GM19025 (cell line): ENCODE measurements around the gene CACNA1E.
"Not testable (repeated sequence)": the region's sequence is repeated elsewhere in the genome, so short reads cannot be mapped to it uniquely, and the experiment has no call there.

Experiments
- ATAC-seq: cut with Tn5 transposase; IDR thresholded peaks from one replicate; pipeline ENCODE4 v1.9.1; 2021; ENCODE audit warnings: mild to moderate bottlenecking, low read depth, moderate library complexity; ENCODE audit not compliant: unreplicated experiment

The CACNA1E gene

DNA sequence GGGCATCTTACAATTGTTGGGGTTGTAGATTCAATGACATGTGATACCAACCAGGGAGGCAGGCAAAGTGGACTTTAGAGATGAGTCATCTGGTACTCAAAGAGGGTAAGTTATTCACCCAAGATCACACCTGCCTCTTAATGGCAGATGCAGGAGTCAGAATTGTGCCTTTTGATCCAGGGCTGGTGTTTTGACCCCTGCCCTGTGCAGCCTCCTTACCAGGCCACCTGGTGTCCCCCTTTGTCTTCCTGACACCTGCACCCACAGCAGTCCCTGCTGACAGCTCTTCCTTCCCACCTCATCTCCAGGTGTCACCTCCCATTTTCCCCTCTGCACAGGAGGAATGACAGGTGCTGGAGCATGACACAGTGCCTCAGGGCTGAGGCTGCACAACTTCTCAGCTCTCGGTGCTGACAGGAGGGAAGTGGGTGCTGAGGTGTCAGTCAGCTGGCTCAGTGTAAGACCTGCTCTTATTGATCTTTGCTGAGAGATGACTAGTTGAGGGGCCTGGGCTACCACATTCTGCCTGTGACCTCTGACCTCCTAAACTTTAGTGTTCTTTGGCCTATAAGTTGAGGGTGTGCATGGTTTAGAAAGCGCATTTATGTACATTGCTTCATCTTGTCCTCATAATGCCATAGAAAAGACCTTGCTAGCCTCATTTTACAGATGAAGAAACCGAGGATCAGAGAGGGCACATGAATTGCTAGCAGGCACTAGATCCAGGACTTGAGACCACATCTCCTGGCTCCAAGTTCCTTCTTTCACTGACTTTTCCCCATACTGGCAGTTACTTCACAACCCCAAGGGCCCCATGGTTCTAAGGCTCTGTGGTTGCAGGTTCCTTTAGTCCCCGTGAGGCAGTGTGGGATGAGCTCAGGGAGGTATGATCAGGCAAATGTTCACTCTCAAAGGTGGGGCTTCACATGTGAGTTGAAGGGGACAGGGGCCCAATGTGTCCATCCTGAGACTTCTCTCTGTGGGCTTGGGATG lies 31.3 kb downstream of the CACNA1E start:
- ATAC-seq: peak; percentile 79

DNA sequence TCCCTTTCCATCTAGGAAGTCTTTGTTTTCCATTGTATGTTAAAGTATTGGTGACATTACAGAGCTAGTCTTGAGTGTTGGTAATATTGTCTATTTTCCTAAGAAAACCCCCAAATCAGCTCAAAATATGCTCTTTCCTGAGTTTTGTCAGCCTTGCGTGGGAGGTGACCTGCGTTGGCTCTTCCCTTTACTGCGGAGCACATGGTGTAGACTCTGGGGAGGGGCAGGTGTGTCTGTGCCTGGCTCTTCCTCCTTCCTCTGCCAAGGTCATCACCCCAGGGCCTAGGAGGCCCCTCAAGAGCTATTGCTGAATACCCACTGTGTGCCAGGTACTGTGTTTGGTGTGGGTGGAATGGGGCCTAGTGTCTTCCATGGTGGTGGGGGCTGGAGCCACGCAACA lies 33.4 kb downstream of the CACNA1E start:
- ATAC-seq: no peak

DNA sequence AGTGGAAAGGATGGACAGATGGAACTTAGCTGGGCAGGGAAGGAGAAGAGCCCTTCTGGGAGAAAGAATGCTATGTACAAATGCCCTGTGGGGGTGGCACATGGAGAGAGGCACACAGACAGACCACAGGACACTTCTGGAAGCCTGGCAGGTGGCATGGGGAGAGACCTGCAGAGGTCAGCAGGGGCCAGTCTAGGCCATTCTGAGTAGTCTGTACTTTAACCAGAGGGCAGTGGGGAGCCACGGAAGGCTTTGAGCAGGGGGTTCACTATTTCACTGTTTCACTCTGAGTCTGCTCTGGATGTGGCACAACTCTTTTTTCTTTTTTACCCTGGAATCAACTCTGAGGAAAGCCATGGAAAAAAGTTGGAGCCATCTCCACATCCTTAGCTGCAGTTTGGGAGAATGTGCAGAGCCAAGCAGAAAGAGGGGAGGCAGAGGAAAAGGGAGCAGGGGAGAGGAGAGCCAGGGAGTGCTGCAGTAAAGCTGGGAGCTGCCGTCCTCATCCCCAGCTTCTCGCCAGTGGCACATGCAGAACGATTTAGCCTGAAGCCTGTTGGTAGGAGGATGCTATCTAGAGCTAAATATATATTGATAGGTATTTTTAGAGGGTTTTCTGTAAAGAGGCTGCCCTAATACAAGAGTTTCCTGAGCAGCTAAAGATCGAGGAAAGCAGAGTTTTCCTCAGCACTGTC lies 34.0 kb downstream of the CACNA1E start:
- no peak for ATAC-seq

DNA sequence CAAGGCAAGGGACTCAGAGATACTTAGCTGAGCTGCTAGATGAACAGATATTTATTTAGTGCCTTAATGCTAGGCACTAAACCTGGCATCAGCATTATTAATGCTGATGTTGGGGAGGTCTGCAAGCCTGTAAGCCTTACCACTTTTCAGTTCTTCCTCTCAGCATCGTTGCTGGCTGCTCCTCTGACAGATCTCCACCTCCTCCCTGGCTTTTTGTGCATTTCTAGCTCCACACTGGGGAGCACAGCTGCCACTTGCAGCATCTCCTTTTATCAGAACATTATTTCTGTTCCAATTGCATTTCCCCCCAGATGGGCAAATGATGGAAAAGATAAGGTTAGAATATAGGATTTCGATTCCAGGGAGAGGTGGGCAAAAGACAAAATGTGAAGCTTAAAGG lies 34.8 kb downstream of the CACNA1E start:
- no peak for ATAC-seq

DNA sequence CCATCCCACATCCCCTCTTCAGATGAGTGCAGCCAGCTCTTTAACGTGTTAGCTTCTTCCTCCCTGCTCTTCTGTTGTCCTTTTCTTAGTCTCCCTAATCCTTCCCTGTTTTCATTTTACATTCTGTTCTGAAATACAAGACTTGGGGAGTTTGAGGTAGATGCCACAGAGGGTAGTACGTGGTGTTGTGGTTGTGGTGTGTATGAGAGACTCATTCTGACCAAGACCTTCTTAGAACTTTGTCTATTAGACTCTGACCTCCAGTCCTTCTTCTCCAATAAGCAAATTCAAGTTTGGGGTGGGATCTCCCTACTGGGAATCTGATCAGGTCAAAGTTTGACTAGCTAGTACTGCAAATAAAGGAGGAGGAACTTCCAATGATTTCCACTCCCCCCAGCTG lies 39.5 kb downstream of the CACNA1E start:
- no peak for ATAC-seq

DNA sequence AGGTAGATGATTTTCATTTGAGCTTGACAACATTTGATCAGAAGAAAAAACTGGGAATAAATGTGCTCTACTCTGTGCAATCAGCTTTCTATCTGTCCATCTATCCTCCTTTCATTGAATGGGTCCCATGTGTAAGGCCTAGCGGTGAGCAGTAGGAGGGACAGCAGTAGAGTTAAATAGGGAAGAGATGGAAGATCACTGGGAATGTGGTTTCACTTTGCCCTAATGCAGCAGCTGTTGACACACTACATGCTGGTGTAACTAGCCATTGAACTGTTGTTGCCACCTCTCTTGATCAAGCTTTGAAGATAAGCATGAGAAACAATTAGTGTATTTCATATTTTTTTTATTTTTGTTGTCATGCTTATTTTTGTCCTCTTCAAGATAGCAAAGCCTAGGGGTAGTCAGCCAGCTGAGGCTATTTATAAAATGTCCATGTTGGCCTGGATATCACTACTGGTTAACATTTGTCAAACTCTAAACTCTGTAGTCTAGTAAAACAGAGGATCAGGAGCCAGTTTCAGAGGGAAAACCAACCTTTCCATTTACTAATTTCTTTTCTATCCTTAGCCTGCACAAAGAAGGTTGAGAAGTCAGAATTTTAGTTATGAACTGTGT lies 41.9 kb downstream of the CACNA1E start:
- ATAC-seq: no peak

DNA sequence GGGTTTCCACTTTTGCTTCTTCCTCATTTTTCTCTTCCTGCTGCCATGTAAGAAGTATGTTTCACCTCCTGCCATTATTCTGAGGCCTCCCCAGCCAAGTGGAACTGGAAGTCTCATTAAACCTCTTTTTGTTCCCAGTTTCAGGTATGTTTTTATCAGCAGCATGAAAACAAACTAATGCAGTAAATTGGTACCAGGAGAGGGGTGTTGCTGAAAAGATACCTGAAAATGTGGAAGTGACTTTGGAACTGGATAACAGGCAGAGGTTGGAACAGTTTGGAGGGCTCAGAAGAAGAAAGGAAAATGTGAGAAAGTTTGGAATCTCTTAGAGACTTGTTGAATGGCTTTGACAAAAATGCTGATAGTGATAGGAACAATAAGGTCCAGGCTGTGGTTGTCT lies 44.9 kb downstream of the CACNA1E start:
- not testable (repeated sequence) for ATAC-seq

DNA sequence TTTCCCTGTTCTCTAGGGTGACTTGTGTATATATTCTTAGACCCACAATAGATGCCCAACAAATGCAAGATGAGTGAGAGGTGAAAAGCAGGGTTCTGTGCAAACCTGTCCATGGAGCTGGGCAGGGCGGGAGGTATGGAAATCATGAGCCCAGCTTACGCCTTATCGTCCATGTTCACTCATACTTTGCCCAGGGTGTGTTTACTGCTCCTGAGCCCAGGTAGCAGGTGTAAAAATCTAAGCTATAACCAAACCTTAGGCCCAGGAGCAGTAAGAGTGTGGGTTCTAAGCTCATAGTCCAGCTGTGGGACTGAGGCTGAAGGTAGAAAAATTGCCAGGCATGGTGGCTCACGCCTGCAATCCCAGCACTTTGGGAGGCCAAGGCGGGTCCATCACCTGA lies 48.1 kb downstream of the CACNA1E start:
- ATAC-seq: no peak

DNA sequence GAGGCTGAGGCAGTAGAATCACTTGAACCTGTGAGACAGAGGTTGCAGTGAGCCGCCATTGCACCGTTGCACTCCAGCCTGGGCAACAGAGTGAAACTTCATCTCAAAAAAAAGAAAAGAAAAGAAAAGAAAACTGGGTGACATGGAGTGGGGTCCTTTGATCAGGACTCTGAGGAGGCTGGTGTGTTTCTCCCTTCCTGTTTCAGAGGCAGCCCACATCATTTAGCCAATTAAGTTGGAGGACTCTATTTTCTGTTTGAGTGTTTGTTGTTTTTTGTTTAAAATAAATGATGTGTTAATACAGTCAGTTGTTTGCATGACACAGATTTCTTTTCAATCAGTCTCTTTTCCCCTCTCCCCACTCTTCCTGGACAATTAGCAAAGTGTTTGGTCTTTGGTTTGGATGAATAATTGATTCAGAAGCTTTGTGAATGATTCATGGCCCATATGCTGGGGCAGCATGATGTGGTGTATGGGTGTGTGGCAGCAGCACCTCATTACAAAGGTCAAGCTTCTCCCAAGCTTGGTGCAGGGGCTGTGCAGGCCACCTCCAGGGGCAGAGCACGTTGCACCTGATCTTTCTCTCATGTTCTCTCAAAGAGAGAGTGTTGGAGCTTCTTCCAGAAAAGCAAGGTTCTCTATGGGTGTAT lies 48.8 kb downstream of the CACNA1E start:
- no peak for ATAC-seq

DNA sequence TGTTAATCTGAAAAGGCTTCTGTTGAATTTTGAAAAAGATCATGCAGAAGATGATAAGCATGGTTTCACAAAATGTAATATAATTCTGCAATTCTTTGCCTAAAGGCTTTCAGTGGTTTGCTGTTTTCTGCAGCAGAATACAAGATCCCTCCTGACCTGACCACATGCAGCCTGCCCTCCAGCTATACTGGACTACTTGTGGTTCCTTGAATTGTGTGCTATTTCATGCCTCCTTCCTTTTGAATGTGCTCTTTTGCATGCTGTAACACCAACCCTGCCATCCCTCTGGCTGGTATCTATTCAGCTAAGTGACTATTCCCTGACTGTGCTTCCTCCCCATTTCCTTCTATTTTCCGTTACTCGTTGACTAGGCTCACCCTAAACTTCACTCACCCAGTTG lies 55.5 kb downstream of the CACNA1E start:
- no peak for ATAC-seq

DNA sequence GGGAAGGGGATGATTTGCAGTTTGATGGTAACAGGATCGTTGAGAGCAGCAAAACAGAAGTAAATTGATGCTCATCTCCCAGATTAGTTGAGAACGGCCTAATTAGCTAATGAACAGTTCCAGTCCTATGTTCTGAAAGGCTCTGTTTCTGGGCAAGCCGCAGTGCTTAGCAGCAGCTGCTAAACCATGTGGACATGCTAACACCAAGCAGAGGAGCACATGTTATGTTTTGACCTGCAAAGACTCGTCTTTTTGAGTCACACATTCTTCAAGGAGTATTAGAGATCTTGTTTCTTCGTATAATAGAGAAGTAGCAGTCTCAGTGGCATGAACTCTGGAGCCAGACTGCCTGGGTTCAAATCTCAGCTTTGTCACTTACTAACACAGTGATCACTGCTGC lies 58.1 kb downstream of the CACNA1E start:
- no peak for ATAC-seq

DNA sequence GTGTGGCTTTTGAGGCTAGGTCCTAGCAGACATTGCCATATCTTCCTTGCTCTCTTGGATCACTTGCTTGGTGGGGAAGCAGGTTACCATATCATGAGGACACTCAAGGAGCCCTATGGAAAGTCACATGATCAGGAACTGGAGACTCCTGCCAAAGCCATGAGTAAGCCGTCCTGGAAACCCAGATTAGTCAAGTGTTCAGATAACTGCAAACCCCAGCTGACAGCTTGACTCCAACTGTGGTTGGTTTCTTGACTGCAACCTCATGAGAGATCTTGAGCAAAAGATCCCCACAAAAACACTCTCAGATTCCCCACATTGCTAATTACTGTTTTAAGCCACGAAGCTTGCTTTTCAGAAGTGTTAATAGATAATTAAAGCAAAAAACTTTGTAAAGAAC lies 58.6 kb downstream of the CACNA1E start:
- no peak for ATAC-seq

DNA sequence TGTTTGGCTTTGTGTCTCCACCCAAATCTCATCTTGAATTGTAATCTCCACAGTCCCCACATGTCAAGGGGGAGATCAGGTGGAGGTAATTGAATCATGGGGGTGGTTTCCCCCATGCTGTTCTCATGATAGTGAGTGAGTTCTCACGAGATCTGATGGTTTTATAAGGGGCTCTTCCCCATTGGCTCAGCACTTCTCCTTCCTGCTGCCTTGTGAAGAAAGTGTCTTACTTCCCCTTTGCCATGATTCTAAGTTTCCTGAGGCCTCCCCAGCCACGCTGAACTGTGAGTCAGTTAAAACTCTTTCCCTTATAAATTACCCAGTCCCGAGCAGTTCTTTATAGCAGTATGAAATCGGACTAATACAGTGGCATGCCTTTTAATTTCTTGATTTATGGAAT lies 59.1 kb downstream of the CACNA1E start:
- not testable (repeated sequence) for ATAC-seq

DNA sequence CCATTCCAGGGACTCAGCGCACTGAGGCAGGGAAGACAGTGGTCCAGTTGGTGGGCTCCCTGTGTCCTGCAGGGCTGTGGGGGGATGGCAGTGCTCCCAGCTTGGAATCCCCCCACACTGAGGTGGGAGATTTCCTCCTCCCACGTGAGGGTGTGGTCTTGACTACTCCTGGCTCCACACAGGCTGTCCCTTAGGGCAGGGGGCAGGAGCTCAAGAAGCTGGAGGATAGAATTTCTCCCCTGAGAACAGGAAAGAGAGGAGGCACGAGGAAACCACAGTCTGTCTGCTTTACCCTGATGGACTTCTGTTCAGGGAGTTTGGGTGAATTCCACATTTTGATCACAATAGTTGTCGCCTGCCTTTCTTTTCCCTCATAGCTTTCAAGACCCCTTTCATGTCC lies 62.1 kb downstream of the CACNA1E start:
- no peak for ATAC-seq

DNA sequence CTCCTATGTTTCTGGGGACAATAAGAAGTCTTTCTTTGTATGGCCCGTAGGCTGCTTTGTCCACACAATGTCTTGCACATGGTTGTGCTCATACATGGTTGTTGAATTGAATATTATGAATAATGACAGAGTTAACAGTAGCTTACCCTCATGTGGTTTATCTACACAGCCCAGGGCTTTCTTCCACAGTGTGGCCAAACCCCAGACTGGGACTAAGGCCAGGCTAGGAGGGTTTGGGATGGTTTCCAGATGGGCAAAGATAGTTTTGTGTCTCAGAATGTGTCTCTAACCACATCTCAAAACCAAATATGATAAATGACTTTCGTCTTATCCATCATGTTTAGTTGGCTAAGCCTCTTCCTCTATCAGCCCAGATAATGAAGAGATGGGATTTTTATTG lies 65.2 kb downstream of the CACNA1E start:
- ATAC-seq: no peak

DNA sequence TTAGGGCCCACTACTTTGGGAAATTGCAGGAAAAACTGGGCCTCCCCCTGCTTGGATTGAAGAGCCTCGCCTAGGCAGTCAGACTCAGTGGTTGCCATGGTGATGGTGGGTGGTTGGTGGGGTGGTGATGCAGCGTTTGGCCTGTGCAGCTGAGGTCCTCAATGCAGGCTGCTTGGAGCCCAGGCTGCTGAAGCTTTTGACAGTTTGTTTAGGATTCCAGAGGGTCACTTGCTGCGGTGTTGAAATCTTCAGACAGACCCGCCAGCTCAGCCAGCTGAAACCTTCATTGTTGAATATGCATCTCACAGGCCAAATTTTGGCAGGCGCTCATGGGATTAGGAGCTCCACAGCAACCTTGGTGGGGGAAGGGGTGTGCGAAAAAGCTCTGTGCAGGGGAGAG lies 67.9 kb downstream of the CACNA1E start:
- no peak for ATAC-seq

DNA sequence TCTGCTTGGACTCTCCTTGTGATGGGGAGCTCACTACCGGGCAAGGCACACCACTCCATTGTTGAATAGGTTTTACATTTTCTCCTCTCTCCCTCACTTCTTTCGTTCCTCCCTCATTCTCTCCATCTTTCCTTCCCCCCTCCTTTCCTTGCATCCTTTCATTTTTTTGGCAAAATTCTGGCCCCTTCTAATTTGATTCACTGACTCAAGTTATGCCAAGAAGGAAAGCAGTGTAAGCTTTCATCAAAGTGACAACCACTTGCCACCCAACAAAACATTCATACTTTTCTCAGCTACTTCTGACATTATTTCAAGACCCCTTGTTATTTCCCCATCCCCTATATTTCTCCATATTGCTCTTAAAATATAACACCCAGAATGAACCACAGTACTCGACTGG lies 68.4 kb downstream of the CACNA1E start:
- ATAC-seq: no peak

DNA sequence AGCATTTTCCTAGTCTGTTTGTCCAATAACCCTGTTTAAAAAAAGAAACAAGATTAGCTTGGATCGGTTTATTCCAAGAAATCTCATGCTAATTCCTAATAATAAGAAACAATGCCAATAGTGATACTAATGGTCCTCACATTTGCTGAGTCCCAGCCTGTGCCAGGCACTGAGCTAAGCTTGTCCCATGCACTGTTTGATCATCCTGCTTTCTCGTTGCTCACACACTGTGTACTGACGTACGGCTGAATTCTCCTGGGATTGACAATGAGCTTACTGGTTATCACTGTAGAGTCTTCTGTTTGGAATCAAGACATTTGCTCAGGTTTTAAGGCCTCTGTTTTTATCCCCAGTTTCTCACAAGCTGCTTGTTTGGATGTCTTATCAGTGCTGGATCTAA lies 71.1 kb downstream of the CACNA1E start:
- ATAC-seq: no peak

DNA sequence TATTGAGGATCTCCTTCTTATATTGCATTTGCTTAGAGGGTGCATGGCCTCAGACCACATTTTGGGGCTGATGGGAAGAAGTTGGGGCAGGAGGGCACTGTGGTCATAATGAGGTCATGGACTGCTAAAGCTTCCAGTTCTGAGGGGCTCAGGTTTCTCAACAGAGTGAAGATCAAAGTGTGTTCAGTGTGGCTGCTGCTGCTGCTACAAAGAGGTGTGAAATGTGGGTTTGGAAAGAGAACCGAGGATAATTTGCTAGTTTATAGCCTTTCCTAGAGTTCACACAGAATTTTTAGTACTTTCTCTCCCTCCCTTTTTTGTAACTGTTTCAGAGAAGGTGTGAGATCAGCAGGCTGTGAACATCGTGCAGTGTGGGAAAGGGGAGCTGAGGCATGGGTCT lies 73.3 kb downstream of the CACNA1E start:
- ATAC-seq: no peak

DNA sequence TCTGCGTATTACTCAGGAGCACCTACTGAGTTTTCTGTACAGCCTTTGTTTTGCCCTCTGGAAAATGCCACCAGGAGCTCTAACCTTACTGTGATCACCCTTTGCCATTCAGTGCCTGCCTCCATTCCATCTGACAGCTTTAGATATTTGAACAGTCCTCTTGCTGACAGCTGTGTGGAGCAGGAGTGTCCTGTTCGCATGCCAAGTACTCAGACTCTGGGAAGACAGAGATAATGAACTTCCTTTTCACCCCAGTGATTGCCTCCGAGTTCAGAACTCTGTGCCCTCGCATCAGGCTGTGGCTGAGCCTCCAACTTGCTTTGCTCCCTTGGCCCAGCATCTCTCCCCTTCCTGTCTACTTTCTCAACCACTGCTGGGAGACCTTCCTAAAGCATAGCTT lies 74.0 kb downstream of the CACNA1E start:
- ATAC-seq: no peak

DNA sequence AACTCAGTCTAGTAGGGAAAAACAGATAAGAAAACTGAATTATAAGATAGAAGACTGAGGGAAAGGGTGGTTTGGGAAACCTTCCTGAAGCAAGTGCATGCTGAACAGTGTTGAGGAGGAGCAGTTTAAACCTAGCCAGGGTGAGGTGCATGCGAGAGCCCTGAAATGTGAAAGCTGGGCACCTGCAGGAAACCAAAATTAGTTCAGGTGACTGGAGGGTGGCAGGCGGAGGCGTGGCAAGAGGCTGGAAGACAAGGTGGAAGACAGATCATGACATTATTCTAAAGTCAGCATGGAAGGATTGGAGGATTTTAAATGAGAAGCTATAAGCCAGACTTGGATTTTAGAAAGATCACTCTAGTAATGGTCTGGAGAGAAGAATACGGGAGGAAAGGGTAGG lies 75.1 kb downstream of the CACNA1E start:
- no peak for ATAC-seq
